Glutamatergic neuron (in vitro differentiated cells): ENCODE results near the gene TUBA8. TPM values are rescaled to one million over a fixed set of nuclear protein-coding genes. Genes with fewer than 3 reads are reported as not detected.
"Not testable (repeated sequence)": the region's sequence is repeated elsewhere in the genome, so short reads cannot be mapped to it uniquely, and the experiment has no call there.

Experiments
- DNase-seq: peaks from one replicate; pipeline ENCODE4 v3.0.0; 2022
- H3K27ac Mint-ChIP-seq: one replicate; pipeline ENCODE4 v1.8.0; 2020; ENCODE audit warnings: mild to moderate bottlenecking, mixed read lengths, inconsistent platforms; ENCODE audit not compliant: unreplicated experiment
- H3K27me3 Mint-ChIP-seq: one replicate; pipeline ENCODE4 v1.8.0; 2020; ENCODE audit warnings: mild to moderate bottlenecking, moderate library complexity, mixed read lengths, inconsistent platforms; ENCODE audit not compliant: unreplicated experiment
- H3K36me3 Mint-ChIP-seq: one replicate; pipeline ENCODE4 v1.8.0; 2020; ENCODE audit warnings: mild to moderate bottlenecking, mixed read lengths, inconsistent platforms; ENCODE audit not compliant: unreplicated experiment
- H3K4me1 Mint-ChIP-seq: one replicate; pipeline ENCODE4 v1.8.0; 2020; ENCODE audit warnings: mild to moderate bottlenecking, low read depth, mixed read lengths, inconsistent platforms; ENCODE audit not compliant: unreplicated experiment
- H3K4me3 Mint-ChIP-seq: one replicate; pipeline ENCODE4 v1.8.0; 2020; ENCODE audit warnings: mild to moderate bottlenecking, mixed read lengths, inconsistent platforms; ENCODE audit not compliant: unreplicated experiment
- H3K9me3 Mint-ChIP-seq: one replicate; pipeline ENCODE4 v1.8.0; 2020; ENCODE audit warnings: mild to moderate bottlenecking, moderate library complexity, mixed read lengths, inconsistent platforms; ENCODE audit not compliant: unreplicated experiment
- CTCF ChIP-seq: fragments of 200-600 bp; sonication (generic); IDR thresholded peaks from one replicate; pipeline ENCODE4 v1.5.0; 2021; ENCODE audit not compliant: partially characterized antibody, unreplicated experiment
- total RNA-seq: library from RNA; stranded (reverse); fragmentation: NEBNext Ultra II Directional; extraction: Animal tissue kit (Norgen Biotek cat#: 25700); gene quantifications from one replicate; pipeline ENCODE4 v1.2.1, GENCODE V29; 2021; ENCODE audit not compliant: unreplicated experiment

Gene TUBA8
- total RNA-seq, 1 donor from 2014 or later: 3.7 TPM

GRCh38 chr22:18152519-18152918 is 41.9 kb downstream of the TUBA8 start:
- Mint-ChIP-seq H3K36me3 (no peaks in the 10 kb centered on the region), H3K4me1 (peaks cover 5% of the 10 kb centered on the region), H3K27ac (no peak overlapping the region), H3K27me3 (no peaks in the 10 kb centered on the region), H3K4me3 (no peak overlapping the region), H3K9me3 (peaks cover under 1% of the 10 kb centered on the region)
- no peak for DNase-seq
- no peak for TF ChIP-seq CTCF

- Mint-ChIP-seq H3K36me3 (no peaks in the 10 kb centered on the region), H3K9me3 (peaks cover 1% of the 10 kb centered on the region), H3K4me3 (no peak overlapping the region), H3K4me1 (peaks cover 5% of the 10 kb centered on the region), H3K27me3 (peaks cover 2% of the 10 kb centered on the region), H3K27ac (no peak overlapping the region)
- no peak for DNase-seq
- TF ChIP-seq CTCF: no peak
Observed at GRCh38 chr22:18154821-18155390, 44.3 kb downstream of the TUBA8 start.

GRCh38 chr22:18155546-18155945 is 44.9 kb downstream of the TUBA8 start:
- DNase-seq, H3K36me3 Mint-ChIP-seq, H3K4me3 Mint-ChIP-seq, H3K4me1 Mint-ChIP-seq, H3K27ac Mint-ChIP-seq, H3K9me3 Mint-ChIP-seq, H3K27me3 Mint-ChIP-seq: not testable (repeated sequence)

GRCh38 chr22:18156878-18157713 is 46.5 kb downstream of the TUBA8 start:
- no peaks in the 10 kb centered on the region for H3K36me3 Mint-ChIP-seq
- H3K9me3 Mint-ChIP-seq: peaks cover 1% of the 10 kb centered on the region
- H3K4me3 Mint-ChIP-seq: peak overlapping the region; percentile 68
- peaks cover 2% of the 10 kb centered on the region for H3K27me3 Mint-ChIP-seq
- TF ChIP-seq CTCF: peak; percentile 53
- H3K4me1 Mint-ChIP-seq: peaks cover 5% of the 10 kb centered on the region
- no peak overlapping the region for H3K27ac Mint-ChIP-seq
- DNase-seq: peak; percentile 88

- Mint-ChIP-seq H3K4me1 (peaks cover 3% of the 10 kb centered on the region), H3K9me3 (peaks cover 1% of the 10 kb centered on the region), H3K36me3 (no peaks in the 10 kb centered on the region), H3K27me3 (peaks cover 2% of the 10 kb centered on the region), H3K27ac (no peak overlapping the region), H3K4me3 (peak overlapping the region; percentile 68)
- TF ChIP-seq CTCF: no peak
- no peak for DNase-seq
Observed at GRCh38 chr22:18157714-18158028, 47.1 kb downstream of the TUBA8 start.

GRCh38 chr22:18160641-18161040 is 50.0 kb downstream of the TUBA8 start:
- DNase-seq, H3K27me3 Mint-ChIP-seq, H3K4me1 Mint-ChIP-seq, H3K4me3 Mint-ChIP-seq, H3K9me3 Mint-ChIP-seq, H3K36me3 Mint-ChIP-seq, H3K27ac Mint-ChIP-seq: not testable (repeated sequence)

GRCh38 chr22:18163843-18164242 is 53.2 kb downstream of the TUBA8 start:
- not testable (repeated sequence) for H3K27me3 Mint-ChIP-seq, H3K27ac Mint-ChIP-seq, H3K9me3 Mint-ChIP-seq, H3K4me1 Mint-ChIP-seq, H3K4me3 Mint-ChIP-seq, DNase-seq, H3K36me3 Mint-ChIP-seq

- not testable (repeated sequence) for H3K4me1 Mint-ChIP-seq, H3K4me3 Mint-ChIP-seq, DNase-seq, H3K9me3 Mint-ChIP-seq, H3K36me3 Mint-ChIP-seq, H3K27me3 Mint-ChIP-seq, H3K27ac Mint-ChIP-seq
Observed at GRCh38 chr22:18164584-18164983, 54.0 kb downstream of the TUBA8 start.

GRCh38 chr22:18165356-18165755 is 54.7 kb downstream of the TUBA8 start:
- not testable (repeated sequence) for H3K9me3 Mint-ChIP-seq, DNase-seq, H3K4me1 Mint-ChIP-seq, H3K36me3 Mint-ChIP-seq, H3K27ac Mint-ChIP-seq, H3K27me3 Mint-ChIP-seq, H3K4me3 Mint-ChIP-seq
